Measurements from ENCODE around the gene IMP3.
"Not testable (repeated sequence)": the region's sequence is repeated elsewhere in the genome, so short reads cannot be mapped to it uniquely, and the experiment has no call there.

IMP3 gene

GRCh38 chr15:75649848-75650247 lies 9.8 kb upstream of the IMP3 start:
- DNase-seq: no peak

- no peak for DNase-seq
These were observed 9.2 kb upstream of the IMP3 start for GRCh38 chr15:75649045-75649761.

- DNase-seq: peak; percentile 70
These were observed 8.4 kb upstream of the IMP3 start for GRCh38 chr15:75648156-75649000.

GRCh38 chr15:75647370-75648155 lies 7.5 kb upstream of the IMP3 start, which contains the start of gene SNX33:
TSS of gene SNX33 (plus strand) at chr15:75647912. CDS start at chr15:75649103, 1,191 bp downstream.
- peak; percentile 92 for DNase-seq

GRCh38 chr15:75646944-75647364 lies 6.9 kb upstream of the IMP3 start:
- no peak for DNase-seq

- no peak for DNase-seq
These were observed 6.3 kb upstream of the IMP3 start for GRCh38 chr15:75646112-75646943.

- DNase-seq: no peak
These were observed 4.4 kb upstream of the IMP3 start for GRCh38 chr15:75644376-75644775.

GRCh38 chr15:75641603-75642002 lies 1.6 kb upstream of the IMP3 start:
- DNase-seq: no peak

- no peak for DNase-seq
These were observed 1.1 kb upstream of the IMP3 start for GRCh38 chr15:75641179-75641503.

- DNase-seq: no peak
These were observed 607 bp upstream of the IMP3 start for GRCh38 chr15:75640483-75641178.

GRCh38 chr15:75639191-75639708 lies 774 bp downstream of the IMP3 start:
- DNase-seq: no peak

GRCh38 chr15:75637245-75638009 lies 2.6 kb downstream of the IMP3 start:
- no peak for DNase-seq

- no peak for DNase-seq
These were observed 4.0 kb downstream of the IMP3 start for GRCh38 chr15:75636026-75636425.

- DNase-seq: not testable (repeated sequence)
These were observed 6.1 kb downstream of the IMP3 start for GRCh38 chr15:75633922-75634321.

GRCh38 chr15:75631935-75632334 lies 8.1 kb downstream of the IMP3 start:
- no peak for DNase-seq

- peak; percentile 97 for DNase-seq
These were observed 14.3 kb downstream of the IMP3 start, which contains the start of gene SNUPN for GRCh38 chr15:75625542-75626347. TSS of gene SNUPN (minus strand) at chr15:75625725. CDS start at chr15:75621051, 4,674 bp downstream.

- no peak for DNase-seq
These were observed 17.5 kb downstream of the IMP3 start for GRCh38 chr15:75622505-75622904.

- peak; percentile 94 for DNase-seq
These were observed 19.1 kb downstream of the IMP3 start for GRCh38 chr15:75620841-75621391.

Data from femur (tissue), 1 donor.